ENCODE data around the gene GGTLC2. TPM values are rescaled to one million over a fixed set of nuclear protein-coding genes. Genes with fewer than 3 reads are reported as not detected.

GGTLC2 gene
- polyA plus RNA-seq, 12 donors: not detected

DNA sequence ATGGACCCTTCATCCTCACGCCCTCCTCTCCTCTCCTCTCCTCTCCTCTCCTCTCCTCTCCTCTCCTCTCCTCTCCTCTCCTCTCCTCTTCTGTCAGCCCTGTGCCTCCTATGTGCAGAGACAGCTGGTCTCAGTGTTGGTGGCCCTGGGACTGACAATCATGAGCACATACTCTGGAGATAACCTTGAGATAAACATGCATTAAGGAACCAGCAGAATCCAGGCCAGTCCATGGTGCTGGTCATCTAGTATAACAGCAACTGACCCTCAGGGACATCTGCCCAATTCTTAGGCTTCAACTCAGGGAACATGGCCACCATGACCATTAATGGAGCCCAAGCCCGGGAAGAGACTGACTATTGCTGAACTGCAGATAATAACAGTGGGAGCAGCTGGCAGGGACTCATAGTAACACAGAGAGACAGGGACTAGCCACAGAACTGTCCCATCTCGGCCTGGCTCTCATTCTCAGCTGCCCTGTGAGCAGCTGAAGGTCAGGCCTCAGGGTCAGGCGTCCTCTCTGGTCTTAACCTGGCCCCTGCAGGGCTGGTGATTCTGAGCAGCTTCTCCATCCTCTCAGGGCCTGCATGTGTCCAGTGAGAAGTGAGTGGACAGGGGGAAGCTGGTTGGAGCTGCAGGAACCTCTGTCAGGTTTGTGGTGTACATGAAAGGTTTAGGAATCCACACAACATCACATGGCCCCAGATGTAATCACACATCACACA lies 45.4 kb downstream of the GGTLC2 start:
- no peak for DNase-seq

DNA sequence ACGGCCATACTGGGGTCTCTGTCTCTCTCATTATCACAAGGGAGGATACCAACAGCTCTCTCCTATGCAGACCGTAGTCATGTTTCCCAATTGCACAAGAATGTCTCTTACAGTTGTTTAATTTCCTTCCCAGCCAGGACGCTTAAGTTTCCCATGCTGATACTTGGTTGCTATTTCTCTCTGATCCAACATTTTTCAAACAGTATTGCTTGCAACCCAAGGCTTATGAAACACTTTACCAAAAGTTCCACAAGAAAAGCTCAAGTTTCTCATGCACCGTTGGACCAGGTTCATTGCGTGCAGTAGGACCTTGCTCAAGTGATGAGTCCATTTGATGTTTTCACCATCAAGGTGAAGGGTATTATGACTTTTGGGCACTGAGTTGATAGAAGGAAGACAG lies 46.6 kb downstream of the GGTLC2 start:
- DNase-seq: no peak

DNA sequence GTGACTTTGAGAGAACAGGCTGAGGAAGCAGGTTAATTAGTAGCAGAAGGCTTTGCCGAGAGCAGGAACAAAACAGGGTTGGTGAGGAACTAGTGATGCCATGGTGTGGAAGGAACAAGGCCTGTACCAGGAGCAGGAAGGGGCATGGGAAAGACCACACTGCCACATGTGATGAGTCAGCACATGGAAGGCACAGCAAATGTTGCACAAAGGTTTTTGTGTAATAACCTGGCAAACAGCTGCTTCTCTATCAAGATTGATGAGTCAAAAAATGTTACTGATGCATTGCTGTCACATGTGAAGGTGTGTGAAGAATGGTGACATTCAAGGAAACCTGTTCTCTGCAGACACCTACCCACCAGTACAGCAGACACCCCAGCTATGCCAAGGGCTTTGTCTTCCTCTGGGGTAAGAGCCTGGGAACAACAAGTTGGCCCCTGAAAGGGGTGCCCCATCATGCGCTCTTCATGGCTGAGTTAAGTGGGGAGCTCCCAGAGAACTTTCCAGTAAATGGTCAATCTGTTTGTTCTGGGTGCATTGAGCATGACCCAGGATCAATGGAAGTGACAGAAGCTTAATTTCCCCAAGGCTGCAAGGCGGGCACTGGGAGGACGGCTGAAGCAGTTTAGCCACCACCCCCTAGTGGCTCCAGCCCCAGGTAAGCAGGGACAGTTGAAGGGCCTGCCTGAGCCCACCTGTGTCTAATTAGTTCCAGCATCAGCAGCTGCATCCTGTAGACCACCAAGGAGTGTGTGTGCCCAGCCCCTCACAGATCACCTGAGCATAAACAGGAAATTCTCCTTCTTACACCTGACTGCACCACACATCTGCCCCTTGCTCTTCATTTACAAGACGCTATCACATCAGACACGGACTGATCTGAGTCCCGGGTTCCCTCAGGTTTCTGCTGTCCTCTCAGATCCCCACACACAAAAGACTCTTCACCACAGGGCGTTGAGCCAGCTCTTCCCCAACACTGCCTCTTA lies 47.6 kb downstream of the GGTLC2 start:
- no peak for DNase-seq

DNA sequence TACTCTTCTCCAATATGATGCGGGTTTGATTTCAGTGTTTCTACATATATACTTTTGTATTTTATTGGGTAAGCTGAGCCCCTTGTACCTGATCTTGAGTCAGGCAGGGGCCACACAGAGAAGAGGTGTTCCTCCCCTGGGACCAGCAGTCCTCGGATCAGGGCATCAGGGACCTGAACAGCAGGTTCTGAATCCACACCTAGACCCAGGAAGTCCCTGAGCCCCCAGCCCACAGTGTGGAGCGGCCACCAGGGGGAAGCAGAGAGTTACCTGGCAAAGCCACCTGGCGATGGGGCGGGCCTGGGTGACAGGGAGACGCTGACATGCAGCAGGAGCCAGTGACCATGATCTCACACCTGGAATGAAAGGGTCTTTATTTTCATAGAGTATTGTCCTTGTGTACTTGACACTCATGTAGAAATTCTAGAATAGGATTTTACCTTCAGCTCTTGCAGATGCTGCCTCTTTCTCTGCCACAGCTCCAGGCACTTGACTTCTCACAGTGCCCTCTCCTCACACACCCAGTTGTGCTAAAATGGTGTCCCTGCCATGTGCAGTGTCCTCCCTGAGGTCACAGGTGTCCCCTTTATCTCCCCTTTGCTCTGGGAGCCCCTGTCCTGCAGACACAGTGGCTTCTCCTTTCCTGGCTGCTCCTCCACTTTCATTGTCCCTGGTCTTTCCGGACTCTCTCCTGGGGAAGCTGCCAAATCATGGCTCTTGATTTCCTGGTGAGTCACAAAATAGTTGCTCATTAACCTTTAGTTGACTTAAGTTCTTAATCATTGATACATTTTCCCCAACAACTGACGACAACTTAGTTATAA lies 48.5 kb downstream of the GGTLC2 start:
- no peak for DNase-seq

DNA sequence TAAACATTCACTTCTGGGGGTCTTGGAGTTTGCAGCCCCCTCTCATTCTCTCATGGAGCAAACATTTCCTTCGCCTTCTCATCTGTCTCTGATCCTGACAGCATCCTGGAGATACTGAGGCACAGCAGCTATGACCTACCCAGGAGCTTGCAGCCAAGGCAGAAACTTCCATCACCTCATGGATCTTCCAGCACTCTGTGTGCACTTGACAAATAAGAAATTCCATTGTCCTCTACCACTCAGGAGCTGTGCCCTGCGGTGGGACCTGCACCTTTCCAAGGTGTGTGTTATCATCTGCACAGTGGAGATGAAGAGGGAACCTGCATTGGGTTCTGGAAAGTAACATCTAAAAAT lies 49.1 kb downstream of the GGTLC2 start:
- no peak for DNase-seq

DNA sequence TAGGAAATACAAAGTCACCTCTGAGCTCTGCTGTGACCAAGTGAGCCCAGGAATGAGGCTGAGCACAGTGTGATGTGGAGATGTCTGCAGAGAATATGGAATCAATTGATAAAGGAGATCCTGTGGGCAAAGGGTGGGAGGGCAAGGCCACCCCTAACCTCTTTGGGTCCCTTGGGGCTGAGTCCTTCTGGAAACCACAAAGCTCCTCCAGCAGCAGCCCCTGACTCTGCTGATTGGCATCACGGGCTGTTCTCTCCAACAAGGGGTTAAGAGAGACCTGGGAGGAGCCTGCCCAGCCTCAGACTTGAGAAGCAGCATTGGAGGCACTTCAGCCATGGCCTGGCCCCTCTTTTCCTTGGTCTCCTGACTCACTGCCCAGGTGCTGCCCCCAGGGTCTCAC lies 49.7 kb downstream of the GGTLC2 start:
- no peak for DNase-seq

DNA sequence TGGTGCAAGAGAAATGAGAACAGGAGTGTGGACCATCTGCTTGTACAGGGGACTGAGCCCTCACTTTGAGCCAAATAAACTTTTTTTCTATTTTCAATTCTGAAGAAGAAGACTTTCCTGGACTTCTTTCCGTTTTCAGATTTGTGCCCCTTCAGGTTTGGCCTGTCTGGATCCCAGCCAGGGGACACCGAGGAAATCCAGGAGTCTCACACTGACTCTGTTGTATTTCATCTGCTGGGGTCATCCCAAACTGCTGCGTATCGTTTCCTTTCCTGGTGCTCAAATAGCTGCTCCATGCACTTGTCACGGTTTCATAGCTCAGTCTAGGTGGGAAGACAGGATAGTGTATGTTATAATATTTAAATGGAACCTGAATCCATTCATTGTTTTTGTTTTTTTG lies 51.7 kb downstream of the GGTLC2 start:
- no peak for DNase-seq

Other genes with a start within 250 kb of the GGTLC2 start
- gene ZNF280B, start 135.9 kb upstream of the GGTLC2 start, polyA plus RNA-seq (ENCODE audit: insufficient read length in 12 of 12): 1 to 10 TPM in 11 of 12 donors, not detected in 1; 3.2 to 8.6 (median 5.6) TPM
- gene ZNF280A, start 124.3 kb upstream of the GGTLC2 start, polyA plus RNA-seq (ENCODE audit: insufficient read length in 12 of 12): under 1 TPM in 4 of 12 donors, not detected in 8; 0.09 to 0.25 (median 0.10) TPM
- under 1 TPM in 2 of 12 donors, not detected in 10; 0.11 to 0.23 TPM for gene PRAME, start 85.3 kb upstream of the GGTLC2 start, polyA plus RNA-seq (ENCODE audit: insufficient read length in 12 of 12)
- gene IGLL5, start 243.2 kb downstream of the GGTLC2 start, polyA plus RNA-seq (ENCODE audit: insufficient read length in 12 of 12): 1 to 10 TPM in 2 of 12 donors, under 1 TPM in 2, not detected in 8; 0.27 to 2.6 (median 0.67) TPM

All from muscle of arm (tissue), 12 donors.